Measurements from ENCODE around the gene TNFAIP8. TPM values are rescaled to one million over a fixed set of nuclear protein-coding genes. Genes with fewer than 3 reads are reported as not detected.

Gene TNFAIP8
- total and polyA plus RNA-seq, 2 experiments from 2014 or later = 10.6 to 29.2 TPM

GRCh38 chr5:119373449-119373858 is 17.6 kb downstream of the TNFAIP8 start (continued):
- TF ChIP-seq, protein P1, sequence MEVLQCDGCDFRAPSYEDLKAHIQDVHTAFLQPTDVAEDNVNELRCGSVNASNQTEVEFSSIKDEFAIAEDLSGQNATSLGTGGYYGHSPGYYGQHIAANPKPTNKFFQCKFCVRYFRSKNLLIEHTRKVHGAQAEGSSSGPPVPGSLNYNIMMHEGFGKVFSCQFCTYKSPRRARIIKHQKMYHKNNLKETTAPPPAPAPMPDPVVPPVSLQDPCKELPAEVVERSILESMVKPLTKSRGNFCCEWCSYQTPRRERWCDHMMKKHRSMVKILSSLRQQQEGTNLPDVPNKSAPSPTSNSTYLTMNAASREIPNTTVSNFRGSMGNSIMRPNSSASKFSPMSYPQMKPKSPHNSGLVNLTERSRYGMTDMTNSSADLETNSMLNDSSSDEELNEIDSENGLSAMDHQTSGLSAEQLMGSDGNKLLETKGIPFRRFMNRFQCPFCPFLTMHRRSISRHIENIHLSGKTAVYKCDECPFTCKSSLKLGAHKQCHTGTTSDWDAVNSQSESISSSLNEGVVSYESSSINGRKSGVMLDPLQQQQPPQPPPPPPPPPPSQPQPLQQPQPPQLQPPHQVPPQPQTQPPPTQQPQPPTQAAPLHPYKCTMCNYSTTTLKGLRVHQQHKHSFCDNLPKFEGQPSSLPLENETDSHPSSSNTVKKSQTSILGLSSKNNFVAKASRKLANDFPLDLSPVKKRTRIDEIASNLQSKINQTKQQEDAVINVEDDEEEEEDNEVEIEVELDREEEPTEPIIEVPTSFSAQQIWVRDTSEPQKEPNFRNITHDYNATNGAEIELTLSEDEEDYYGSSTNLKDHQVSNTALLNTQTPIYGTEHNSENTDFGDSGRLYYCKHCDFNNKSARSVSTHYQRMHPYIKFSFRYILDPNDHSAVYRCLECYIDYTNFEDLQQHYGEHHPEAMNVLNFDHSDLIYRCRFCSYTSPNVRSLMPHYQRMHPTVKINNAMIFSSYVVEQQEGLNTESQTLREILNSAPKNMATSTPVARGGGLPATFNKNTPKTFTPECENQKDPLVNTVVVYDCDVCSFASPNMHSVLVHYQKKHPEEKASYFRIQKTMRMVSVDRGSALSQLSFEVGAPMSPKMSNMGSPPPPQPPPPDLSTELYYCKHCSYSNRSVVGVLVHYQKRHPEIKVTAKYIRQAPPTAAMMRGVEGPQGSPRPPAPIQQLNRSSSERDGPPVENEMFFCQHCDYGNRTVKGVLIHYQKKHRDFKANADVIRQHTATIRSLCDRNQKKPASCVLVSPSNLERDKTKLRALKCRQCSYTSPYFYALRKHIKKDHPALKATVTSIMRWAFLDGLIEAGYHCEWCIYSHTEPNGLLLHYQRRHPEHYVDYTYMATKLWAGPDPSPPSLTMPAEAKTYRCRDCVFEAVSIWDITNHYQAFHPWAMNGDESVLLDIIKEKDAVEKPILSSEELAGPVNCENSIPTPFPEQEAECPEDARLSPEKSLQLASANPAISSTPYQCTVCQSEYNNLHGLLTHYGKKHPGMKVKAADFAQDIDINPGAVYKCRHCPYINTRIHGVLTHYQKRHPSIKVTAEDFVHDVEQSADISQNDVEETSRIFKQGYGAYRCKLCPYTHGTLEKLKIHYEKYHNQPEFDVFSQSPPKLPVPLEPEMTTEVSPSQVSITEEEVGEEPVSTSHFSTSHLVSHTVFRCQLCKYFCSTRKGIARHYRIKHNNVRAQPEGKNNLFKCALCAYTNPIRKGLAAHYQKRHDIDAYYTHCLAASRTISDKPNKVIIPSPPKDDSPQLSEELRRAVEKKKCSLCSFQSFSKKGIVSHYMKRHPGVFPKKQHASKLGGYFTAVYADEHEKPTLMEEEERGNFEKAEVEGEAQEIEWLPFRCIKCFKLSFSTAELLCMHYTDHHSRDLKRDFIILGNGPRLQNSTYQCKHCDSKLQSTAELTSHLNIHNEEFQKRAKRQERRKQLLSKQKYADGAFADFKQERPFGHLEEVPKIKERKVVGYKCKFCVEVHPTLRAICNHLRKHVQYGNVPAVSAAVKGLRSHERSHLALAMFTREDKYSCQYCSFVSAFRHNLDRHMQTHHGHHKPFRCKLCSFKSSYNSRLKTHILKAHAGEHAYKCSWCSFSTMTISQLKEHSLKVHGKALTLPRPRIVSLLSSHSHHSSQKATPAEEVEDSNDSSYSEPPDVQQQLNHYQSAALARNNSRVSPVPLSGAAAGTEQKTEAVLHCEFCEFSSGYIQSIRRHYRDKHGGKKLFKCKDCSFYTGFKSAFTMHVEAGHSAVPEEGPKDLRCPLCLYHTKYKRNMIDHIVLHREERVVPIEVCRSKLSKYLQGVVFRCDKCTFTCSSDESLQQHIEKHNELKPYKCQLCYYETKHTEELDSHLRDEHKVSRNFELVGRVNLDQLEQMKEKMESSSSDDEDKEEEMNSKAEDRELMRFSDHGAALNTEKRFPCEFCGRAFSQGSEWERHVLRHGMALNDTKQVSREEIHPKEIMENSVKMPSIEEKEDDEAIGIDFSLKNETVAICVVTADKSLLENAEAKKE (CRISPR knock-in tag; IDR thresholded peaks at IDR 0.05) = no peak
- TF ChIP-seq NANOG (IDR thresholded peaks at IDR 0.05; ENCODE audit: borderline replicate concordance) (no peak), EZH2phosphoT487 (IDR thresholded peaks at IDR 0.05; ENCODE audit: unreplicated experiment) (no peak), ZNF331 (CRISPR knock-in tag; IDR thresholded peaks at IDR 0.05; ENCODE audit: low read depth) (no peak), CREB1 (CRISPR knock-in tag; IDR thresholded peaks at IDR 0.05; ENCODE audit: low read depth) (no peak), STAT1 (IDR thresholded peaks at IDR 0.05; ENCODE audit: unreplicated experiment) (no peak)
- TF ChIP-seq, protein P2, sequence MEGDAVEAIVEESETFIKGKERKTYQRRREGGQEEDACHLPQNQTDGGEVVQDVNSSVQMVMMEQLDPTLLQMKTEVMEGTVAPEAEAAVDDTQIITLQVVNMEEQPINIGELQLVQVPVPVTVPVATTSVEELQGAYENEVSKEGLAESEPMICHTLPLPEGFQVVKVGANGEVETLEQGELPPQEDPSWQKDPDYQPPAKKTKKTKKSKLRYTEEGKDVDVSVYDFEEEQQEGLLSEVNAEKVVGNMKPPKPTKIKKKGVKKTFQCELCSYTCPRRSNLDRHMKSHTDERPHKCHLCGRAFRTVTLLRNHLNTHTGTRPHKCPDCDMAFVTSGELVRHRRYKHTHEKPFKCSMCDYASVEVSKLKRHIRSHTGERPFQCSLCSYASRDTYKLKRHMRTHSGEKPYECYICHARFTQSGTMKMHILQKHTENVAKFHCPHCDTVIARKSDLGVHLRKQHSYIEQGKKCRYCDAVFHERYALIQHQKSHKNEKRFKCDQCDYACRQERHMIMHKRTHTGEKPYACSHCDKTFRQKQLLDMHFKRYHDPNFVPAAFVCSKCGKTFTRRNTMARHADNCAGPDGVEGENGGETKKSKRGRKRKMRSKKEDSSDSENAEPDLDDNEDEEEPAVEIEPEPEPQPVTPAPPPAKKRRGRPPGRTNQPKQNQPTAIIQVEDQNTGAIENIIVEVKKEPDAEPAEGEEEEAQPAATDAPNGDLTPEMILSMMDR (conservative IDR thresholded peaks at IDR 0.05; ENCODE audit: low read depth in 2 of 2) = no peak

GRCh38 chr5:119374901-119375300 is 19.1 kb downstream of the TNFAIP8 start:
- H3K27ac Mint-ChIP-seq = no peak overlapping the region
- H3K36me3 Mint-ChIP-seq (ENCODE audit: low read depth) = no peaks in the 10 kb centered on the region
- DNase-seq (ENCODE audit: low spot score) = no peak
- H3K4me2 ChIP-seq = no peak overlapping the region
- no peaks in the 10 kb centered on the region for H3K79me2 ChIP-seq (replicated peaks; ENCODE audit: insufficient read depth)
- peaks cover 15% of the 10 kb centered on the region for H3K4me1 ChIP-seq (ENCODE audit: insufficient read depth)
- H3K9me2 ChIP-seq (ENCODE audit: insufficient read depth) = no peaks in the 10 kb centered on the region
- H3K4me3 ChIP-seq = no peak overlapping the region
- H2AFZ ChIP-seq = no peak overlapping the region
- no peaks in the 10 kb centered on the region for H3F3A ChIP-seq (replicated peaks; ENCODE audit: low read depth)
- H3K27ac ChIP-seq (ENCODE audit: low read depth) = no peak overlapping the region
- no peaks in the 10 kb centered on the region for H4K20me1 ChIP-seq (replicated peaks; ENCODE audit: insufficient read depth)
- H3K27me3 Mint-ChIP-seq (ENCODE audit: insufficient read depth, low read depth, poor library complexity) = no peaks in the 10 kb centered on the region
- H3K36me3 ChIP-seq (ENCODE audit: insufficient read depth) = no peaks in the 10 kb centered on the region
- H3K27me3 ChIP-seq (ENCODE audit: insufficient read depth) = no peaks in the 10 kb centered on the region
- no peak for ATAC-seq
- H3K9me3 Mint-ChIP-seq = no peaks in the 10 kb centered on the region
- H3K4me1 Mint-ChIP-seq = peaks cover 12% of the 10 kb centered on the region
- H3K4me3 Mint-ChIP-seq = no peak overlapping the region
- TF ChIP-seq, protein P2 (conservative IDR thresholded peaks at IDR 0.05; ENCODE audit: low read depth in 2 of 2) = no peak

Data from GM23338 (cell line).